ELR (cell line): ENCODE measurements around the gene SNX7.

Experiments
- DNase-seq: peaks from one replicate; pipeline ENCODE4 v3.0.0-alpha.2; 2015; ENCODE audit warnings: low read depth

Gene SNX7

GRCh38 chr1:98769162-98769561, 107.6 kb downstream of the SNX7 start:
- no peak for DNase-seq

GRCh38 chr1:98781906-98782305, 120.4 kb downstream of the SNX7 start:
- no peak for DNase-seq

- no peak for DNase-seq
Measured at GRCh38 chr1:98783821-98784220, 122.3 kb downstream of the SNX7 start.

GRCh38 chr1:98791498-98791897, 130.0 kb downstream of the SNX7 start:
- DNase-seq = no peak

GRCh38 chr1:98792123-98792522, 130.6 kb downstream of the SNX7 start:
- peak; percentile 13 for DNase-seq

- peak; percentile 9 for DNase-seq
Measured at GRCh38 chr1:98793136-98793535, 131.6 kb downstream of the SNX7 start.

- peak; percentile 72 for DNase-seq
Measured at GRCh38 chr1:98794196-98794886, 132.8 kb downstream of the SNX7 start.

- no peak for DNase-seq
Measured at GRCh38 chr1:98796049-98796448, 134.5 kb downstream of the SNX7 start.

- no peak for DNase-seq
Measured at GRCh38 chr1:98797506-98797905, 136.0 kb downstream of the SNX7 start.
